Activated gamma-delta T cell treated with Interleukin-2 at 50 U/mL for 16 hours (primary cell): Measurements from ENCODE around the gene RPL22.
A peak's percentile ranks its signal among the peaks of the same experiment; 100 is the strongest.

Experiments used
- DNase-seq: peaks from one replicate; pipeline ENCODE4 v3.0.0-alpha.2; 2020

The RPL22 gene

DNA sequence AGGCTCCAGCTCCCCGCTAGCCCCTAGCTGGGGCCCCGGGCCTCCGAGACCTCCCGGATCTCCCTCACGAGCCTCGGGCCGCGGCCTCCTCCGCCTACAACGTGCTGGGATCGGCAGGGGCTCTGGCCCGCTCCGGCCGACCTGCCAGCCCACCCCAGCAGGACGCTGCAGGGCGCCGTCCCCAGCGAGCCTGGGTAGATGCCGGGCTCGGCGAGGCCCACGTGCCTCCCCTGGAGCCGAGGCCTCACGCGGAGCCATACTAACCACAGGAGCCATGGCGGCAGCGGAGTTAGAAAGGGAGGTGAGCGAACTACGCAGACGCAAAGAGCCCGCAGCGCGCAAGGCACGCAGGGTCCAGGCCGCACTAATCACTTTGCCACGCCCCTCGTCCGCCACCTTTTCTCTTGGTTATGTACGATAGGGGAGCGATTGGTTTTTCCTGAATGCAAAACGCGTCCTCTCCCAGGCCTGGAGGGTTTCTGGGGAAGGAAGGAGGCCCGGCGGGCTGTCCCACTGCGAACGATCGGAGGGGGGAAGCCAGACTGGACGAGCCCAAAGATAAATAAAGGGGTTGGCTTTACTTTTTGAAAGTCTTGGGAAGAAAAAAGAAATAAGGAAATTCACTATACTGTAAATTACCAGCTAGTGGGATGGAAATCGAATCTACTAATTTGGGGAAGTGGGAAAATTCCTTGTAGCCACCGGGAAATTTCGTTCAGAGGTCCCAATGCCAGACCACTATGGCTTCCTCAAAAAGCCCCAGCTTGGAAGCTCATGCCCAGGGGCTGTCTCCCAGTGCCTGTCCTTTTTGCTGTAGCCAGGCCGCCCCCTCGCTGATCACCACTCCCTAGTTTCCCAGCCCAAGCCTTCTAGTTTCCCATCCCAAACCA is at the start of gene RPL22:
RPL22 (minus strand) TSS at position 298 of the 890 bp plus-strand sequence; CDS start at position 276, 22 bp downstream.
- DNase-seq: peak; percentile 96

DNA sequence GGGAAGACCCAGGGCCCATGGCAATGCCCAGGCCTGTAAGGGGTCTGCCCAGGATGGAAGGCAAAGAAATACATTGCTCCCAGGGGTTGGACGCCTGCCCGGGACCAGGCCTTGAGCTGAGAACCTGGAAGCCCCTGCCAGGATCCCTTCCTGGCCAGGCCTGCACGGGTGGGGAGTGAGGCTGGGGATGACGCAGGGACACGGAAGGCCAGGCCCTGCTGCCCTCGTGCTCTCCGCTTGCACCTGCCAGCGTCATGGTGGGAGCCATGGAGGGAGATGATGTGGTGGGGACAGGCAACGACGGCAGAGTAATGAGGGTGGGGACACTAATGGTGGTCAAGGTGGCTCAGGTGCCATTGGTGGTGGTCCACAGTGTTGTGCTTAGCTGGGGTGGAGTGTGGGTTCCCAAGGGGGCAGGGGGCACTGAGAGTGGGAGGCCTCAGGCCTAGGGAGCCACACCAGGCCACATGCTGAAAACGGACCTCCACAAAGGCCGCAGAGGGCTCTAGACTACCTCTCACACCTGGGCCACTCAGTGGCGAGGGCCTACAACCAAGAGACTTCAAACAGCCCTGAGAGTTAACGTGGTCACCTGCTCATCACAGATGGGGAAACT is 48.9 kb upstream of the RPL22 start:
- no peak for DNase-seq

DNA sequence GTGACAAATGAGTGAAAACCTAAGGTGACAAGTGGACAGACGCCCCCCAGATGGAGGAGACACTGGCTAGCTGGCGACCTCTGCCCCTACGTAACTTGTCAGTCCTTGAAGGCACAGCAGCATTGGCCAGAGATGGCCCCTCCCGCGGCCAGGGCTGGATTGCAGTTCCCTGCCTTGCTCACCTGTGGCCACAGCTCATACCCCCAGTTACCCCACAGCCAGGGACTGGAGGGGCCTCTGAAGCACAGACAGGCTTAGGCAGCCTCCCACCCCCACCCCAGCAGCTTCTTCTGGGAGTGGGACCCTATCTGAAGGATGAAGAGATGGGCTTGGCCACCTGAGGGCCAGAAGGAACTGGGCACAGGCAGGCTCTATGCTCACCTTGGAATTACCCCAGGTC is 48.3 kb upstream of the RPL22 start:
- no peak for DNase-seq

DNA sequence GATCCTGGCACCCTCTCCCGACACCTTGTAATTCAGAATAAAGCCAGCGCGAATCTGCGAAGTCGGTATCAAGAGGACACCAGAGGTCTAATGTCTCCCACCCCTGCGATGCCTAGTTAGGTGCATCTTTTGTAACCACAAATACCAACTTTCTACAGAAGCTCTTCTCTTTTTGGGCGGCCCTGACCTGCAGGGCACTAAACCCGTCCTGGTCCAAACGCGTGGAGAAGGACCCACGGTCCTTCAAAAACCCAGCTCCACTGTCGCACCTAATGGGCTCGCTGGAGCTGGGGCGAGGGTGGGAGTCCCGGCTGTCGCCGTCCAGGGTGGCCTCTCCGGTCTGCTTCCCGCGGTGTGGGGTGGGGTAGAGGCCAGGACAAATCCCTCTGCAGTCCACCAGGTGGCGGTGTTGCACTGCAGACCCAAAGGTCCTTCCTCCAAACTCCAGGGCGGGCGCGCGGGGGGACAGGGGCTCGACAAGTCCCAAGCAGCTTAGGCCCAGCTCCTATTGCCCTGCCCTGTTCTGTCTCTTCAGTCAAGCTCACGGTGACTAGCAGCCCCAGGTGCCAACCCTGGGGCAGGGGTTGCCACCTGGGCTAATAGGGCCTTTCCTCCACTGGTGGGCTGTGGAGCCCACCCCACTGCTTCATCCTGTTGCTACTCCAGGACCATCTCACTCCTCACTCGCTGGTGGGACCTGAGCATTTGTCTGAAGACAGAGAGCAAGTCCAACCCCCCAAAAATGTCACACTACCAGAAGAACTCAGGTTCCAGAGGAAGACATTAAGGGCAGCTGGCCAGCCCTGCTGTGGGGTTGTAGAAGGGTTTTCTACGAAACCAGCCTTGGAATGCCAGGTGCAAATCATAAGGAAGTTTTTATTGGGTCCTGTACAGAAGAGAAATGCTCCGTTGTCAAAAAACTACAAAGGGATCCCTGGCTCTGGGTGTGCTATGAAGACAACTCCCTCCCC is 47.4 kb upstream of the RPL22 start:
- peak; percentile 78 for DNase-seq

DNA sequence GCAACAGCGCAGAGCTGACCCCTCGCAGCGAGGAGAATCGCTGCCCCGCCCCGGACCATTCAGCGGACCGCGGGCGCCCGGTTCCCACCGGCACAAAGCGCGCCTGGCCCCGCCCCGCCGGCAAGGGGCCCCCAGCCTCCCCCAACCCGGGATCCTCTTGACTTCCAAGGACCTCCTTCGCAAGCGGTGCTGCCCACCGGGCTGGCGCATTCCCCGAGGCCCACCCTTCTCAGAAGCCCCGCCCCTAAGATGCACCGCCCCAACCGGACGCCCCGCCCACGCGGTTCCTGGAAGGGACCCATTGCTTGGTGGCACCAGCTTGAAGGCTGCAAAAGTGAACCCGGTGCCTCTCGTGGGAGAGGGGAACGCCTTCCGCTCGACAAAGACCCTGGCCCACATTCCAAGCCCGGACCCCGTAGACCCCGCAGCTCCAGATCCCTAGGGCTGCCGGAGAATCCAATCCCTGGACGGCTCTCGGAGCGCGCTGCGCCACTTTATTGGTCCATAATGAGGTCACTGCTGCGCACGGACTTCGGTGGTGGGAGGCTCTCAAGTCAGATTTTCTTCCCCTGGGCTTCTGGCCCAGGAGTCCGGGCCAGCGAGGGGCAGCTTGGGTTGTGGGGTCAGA is 46.6 kb upstream of the RPL22 start:
- peak; percentile 17 for DNase-seq

DNA sequence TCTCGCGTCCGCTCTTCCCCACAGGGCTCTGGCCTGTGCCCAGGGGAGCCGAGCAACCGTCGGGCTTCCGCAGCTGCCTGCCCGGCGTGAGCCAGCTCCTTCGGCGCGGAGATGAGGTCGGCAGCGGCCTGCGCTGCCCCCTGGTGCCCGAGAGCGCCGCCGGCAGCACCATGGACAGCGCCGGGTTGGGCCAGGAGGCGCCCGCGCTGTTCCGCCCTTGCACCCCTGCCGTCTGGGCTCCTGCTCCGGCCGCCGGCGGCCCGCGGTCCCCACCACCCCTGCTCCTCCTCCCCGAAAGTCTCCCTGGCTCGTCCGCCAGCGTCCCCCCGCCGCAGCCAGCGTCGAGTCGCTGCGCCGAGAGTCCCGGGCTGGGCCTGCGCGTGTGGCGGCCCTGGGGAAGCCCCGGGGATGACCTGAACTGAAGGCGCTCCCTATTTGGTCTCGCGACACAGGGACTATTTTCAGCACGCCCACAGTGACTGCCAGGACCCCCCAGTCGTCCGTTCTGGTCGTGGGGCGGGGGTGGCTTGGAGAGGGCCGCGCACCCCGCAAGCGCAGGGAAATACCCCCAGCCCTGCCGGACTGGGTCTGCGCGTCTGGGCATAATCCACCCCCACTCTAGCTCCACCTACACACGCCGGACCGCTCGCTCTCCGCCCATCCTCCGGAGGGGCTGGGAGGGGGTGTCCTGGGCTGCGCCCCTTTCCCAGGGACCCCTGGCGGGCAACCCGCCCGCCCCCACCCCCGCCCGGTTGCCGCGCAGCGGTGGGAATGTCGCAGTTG is 45.9 kb upstream of the RPL22 start:
- peak; percentile 74 for DNase-seq

DNA sequence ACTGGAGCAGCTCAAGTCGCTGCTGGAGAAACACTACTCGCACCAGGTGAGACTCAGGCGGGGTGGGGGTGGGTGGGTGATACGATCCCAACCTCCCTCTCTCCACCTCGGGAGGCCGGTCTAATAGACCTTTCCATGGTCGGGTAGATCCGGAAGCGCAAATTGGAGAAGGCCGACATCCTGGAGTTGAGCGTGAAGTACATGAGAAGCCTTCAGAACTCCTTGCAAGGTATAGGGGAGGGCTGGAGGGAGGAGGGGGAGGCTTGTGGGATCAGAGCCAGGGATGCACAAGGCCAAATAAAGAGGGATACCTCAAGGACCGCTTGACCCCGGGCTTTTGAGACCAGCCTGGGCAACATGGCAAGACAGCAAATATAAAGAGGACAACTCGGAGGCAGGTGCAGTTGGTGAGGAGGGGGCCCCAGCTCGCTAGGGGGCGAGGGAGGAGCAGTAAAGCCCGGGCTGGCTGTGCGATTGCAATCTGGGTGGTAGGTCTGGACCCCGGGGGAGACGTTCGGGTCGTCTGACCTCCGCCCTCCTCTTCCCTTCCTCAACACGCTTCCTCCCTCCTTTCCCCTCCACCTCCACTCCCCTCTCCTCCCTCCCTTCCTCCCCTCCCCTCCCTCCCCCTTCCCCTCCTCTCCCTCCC is 45.1 kb upstream of the RPL22 start:
- DNase-seq: no peak

DNA sequence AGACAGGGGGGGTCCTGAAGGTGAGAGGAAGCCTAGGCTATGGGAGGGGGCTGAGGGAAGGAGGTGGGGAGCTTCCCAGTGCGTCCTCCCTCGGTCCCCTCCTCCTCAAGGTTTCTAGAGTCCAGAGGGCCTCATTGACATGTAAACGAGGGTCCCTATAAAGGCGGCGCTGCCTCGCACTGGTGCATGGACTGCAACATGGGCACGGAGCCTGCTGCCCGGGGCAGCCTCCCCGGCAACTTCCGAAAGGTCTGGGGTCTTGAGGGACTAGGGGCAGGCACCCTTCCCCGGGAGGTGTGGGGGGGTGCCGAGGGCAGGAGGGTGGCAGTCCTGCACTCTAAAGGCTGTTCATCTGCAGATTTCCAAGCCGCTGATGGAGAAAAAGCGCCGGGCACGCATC is 44.6 kb upstream of the RPL22 start, which contains the start of gene HES3:
HES3 (plus strand) TSS at position 187 of the 400 bp plus-strand sequence; CDS start at position 374, 187 bp downstream.
- DNase-seq: no peak

DNA sequence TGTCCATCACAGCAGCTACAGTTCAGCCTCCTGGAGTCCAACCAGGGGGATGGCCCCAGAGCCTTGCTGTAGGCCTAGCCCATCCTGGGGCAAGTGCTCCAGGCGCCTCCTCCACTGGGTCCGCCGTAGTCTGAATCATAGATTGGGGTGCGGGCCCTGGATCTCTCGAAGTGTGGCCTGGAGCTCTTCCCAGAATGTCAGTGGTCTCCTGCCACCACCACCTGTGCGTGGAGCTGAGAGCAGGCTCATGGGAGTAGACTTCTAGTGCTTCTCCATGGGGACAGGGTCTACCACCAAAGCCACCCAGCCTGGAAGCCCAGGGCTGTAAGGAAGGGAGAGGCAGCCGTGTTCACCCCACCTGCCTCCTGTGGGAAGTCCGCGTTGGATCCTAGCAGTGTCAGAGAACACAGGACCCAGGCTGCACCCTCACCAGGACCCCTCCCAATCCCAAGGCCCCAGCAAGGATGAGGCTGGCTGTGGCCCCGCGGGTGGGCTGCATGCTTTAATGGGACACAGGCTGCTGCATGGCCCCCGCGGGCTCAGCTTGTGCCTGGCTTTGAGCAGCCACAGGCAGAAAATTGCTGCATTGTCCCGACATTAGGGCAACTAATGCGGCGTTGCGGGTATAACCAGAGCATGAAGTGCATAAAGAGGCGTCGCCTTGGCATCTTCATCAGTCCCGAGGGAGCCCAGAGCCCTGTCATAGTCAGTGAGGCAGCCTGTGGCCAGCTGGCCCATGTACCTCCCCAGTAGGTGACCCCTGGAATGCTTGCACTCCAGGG is 43.8 kb upstream of the RPL22 start:
- no peak for DNase-seq

DNA sequence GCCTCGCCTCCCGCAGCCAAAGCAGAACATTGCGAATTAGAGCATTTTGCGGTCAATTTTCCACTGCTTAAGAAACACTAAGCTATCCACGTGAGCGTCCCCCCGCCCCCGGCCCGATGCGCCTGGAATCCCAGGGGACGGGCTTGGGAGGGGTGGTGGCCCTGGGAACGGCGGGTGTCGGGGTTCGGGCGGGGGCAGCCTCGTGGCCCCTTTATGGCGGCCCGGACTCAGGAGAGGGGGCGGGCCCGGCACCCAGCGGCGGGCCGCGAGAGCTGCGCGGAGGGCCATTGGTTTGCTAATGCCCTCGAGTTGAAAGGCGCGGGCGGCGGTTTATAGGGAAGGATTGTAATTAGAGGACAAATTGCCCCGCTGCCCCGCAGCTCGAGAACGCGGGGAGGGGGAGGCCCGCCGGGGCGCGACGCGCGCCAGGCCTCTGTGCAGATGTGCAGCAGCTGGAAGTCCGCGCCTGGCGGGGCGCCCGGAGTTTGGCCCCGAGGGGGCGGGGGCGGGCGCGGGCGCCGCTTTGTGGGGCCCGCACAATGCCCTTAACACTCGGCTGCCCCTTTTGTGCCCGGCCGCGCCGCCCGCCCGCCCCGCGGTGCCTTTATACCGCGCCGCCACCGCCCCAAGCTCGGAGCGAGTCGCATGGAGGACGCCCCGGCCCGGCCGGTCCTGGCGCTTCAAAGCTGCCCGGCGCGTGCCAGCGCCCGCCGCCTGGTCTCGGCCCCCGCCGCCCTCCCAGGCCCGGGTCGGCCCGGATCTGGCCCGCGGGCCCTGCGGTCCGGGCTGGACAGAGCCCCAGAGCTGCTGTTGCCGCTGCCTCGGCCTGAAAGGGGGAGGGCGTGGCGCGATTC is 42.7 kb upstream of the RPL22 start:
- no peak for DNase-seq

DNA sequence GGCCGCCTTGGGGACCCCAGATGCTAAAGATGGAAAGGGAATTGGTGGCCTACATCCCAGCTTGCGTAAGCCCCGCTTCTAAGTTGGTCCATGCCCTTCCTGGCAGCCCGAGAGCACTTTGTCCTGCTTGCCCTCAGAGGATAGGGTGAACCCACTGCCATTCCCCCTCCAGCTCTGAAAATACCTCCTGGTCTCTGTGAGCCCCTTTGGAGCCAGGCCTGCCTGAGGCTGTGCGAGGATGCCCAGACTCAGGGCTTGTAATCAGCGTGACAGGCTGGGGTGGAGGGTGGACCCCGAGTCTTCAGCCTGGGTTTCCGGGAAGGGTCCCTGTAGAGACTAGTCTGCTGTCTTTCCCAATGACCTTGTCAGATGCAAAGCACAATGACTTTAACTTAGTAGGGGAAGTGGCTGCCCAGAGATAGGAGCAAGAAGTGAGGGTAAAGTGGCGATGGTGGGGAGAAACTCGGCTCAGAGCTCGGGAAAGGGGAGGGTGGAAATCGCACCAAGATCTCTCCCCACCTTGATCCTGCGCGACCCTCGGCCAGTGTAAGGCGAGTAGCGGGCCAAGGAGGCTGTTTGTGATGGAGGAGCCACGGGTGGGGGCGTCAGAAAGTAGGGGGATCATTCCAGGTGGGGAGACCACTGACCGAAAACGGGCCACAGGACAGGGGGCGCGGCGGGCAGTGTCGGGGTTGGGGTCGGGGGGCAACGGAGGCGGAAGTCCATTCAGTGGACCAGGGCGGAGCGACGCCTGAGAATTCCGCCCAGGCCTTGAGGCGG is 41.9 kb upstream of the RPL22 start:
- no peak for DNase-seq

DNA sequence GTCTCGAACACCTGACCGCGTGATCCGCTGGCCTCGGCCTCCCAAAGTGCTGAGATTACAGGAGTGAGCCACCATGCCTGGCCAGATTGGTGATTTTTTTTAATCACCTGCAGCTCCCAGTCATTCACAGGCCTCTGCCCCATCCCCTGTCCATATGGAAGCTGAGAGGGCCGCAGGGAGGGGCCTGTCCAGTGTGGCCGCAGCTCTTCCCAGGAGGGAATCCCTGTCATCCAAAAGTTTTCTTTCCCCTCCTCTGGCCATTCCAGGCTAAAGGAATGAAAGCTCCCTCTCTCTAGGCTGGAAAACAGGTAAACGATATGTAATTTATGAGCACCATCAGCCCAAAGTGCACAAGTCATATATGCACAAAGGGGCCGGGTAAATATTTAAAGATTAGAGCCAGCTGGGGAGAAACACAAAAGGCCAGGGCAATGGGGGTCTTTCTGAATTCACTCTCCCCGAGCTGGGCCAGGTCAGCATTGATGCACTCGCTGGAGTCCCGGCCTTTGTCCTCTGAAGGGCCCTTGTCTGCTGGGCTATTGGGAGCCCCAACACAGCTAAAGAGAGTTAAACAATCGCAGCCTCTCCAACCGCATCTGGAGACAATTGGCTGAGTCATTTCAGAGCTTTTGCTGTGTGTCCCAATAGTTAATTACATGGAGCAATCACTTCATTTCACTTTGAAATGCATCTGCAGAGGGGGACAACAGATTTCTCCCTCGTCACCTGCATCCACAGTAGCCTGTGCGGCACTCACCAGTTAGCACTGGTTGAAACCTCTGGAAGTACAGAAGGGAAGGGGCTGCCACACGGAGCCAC is 40.8 kb upstream of the RPL22 start:
- DNase-seq: no peak

DNA sequence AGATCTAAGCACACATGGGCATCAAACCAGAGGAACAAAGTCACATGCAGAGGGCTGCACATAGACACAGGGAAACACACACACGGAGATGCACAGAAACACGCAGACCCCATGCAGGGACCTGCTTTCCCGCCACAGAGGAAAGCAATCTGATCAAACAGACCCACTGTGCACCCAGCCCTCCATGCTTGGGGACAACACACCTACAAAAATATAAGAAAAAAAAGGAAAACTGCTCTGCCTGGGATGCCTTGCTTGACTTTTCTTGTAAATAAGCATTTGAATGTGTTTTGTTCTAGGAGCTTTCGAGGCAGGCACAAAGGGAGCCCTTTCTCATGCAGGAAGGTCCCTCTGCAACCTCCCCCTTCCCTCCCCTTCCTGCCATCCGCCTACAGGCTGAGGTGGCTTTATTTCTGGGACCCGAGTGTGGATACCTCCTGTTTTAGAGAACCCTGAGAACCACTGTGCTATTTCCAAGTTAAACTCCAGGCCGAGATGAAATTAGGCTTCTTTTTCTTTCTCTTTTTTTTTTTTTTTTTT is 39.9 kb upstream of the RPL22 start:
- DNase-seq: no peak

DNA sequence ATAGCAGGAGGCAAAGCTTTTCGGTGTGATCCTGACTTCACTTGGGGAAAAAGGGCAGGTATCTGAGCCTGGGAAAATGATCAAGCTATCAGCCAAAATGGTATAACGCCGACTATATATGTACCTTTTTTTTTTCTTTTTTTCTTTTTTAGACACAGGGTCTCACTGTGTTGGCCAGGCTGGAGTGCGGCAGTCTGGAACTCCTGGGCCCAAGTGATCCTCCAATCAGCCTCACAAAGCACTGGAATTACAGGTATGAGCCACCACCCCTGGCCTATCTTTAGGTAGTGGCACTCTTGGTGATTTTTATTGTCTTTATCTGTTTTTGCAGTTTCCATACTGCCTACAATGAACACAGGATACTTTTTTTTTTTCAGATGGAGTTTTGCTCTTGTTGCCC is 37.7 kb upstream of the RPL22 start:
- no peak for DNase-seq

DNA sequence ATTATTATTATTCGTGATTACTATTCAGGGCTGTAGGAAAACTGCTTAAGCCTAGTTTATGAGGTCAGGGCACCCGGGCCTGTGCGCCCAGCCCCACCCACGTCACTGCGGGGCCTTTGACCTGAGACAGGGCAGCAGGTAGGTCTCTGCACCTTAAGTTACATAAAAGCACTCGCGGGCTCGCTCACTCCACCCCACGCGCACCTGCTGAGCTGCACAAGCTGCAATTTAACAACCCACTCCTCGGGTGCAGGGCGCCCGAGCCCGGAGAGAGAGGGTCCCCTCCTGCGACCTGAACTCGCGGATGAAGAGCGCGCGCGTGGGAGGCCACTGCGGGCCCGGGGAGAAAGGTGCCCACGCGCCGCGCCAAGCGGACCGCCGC is 35.9 kb upstream of the RPL22 start:
- peak; percentile 14 for DNase-seq

DNA sequence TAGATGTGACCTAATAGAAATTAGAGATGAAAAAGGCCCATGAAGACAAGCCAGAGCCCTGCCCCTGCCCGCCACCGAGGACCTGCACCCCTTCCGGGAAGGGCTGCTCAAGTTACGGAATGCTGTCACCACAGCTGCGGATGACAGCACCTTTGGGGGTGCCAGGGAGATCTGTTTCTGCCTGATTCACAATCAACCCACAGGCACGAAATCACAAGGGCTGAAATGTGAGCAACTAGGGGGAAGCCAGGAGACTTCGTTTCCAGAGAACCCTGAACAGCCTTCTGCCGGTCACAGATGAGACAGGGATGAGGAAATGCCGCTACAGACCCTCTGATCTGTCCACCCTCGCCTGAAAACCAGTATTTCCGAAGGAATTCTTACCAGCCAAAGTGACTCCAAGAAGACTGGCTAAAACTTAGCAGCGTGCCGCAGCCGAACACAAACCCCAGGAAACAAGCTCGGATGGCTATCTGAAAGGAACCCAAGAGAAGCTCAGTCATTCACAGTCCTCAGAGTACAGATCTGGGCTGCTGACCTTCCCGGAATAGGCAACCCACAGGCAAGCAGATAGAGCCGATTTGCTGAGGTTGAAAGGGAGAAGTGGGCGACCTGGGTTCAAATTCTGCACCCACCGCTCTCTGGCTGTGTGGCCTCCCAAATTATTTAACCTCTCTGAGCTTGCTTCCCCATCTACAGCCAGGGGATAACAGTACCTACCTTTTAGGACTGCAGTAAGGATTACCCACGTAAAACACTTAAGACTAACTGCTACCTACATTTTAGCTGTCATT is 35.3 kb upstream of the RPL22 start:
- DNase-seq: no peak

DNA sequence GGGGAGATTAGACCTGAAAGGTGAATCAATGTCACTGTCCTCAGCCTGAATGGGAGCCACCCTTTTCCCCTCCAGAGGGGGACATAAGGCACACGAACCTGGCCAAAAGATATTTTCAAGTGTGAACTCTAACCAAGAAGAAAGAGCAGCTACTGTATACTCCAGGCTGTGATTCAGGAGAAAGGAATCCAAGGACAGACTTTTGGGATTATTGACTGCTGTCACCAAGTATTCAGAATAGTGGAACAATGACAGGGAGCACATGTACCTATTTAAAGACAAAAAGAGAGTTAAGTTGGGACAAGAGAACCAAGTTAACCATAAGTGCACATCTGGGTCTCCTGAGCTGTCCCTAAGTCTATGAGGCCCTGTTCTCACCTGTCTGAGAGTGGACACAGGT is 34.0 kb upstream of the RPL22 start:
- DNase-seq: no peak
